HepG2 (cell line): ENCODE data around the gene POU6F1. TPM values are rescaled to one million over a fixed set of nuclear protein-coding genes. Genes with fewer than 3 reads are reported as not detected.

Experiments
- ATAC-seq: fragments of 200-7000 bp; cut with Tn5 transposase; 3 replicates; pipeline ENCODE4 v1.9.1; 2020; ENCODE audit warnings: mild to moderate bottlenecking, moderate library complexity
- BruUV-seq: library from RNA; stranded (reverse); fragments of 400-500 nt; replicated peaks from 2 replicates; lab custom pipeline; 2021; lab: Mats Ljungman, UMichigan
- CTCF ChIA-PET: fragments of 300-600 bp; formaldehyde crosslinking; extraction: SDS; loops from one replicate; lab custom pipeline; 2021; ENCODE audit warnings: low total read pairs, inconsistent platforms, low intra/inter-chr PET ratio; lab: Yijun Ruan, JAX
- POLR2A ChIA-PET: fragments of 350-600 bp; sonication (Branson Sonifier 250); formaldehyde crosslinking; loops from one replicate; lab custom pipeline; 2020; ENCODE audit warnings: antibody characterized with exemption, inconsistent platforms; lab: Yijun Ruan, JAX
- DNase-seq: peaks from one replicate; pipeline ENCODE4 v3.0.0-alpha.2; 2015; ENCODE audit warnings: low spot score
- FAIRE-seq: peaks from 3 replicates; lab custom pipeline; 2011; peaks lifted over from hg19 to GRCh38; lab: Jason Lieb, UNC
- H2AFZ ChIP-seq: one replicate; pipeline ENCODE4 v1.6.1; 2011; ENCODE audit warnings: low read length, inconsistent platforms
- H3K27ac ChIP-seq: fragments of 300-600 bp; 3 replicates; pipeline ENCODE4 v1.8.0; 2011; ENCODE audit warnings: mixed run types, mild to moderate bottlenecking, mixed read lengths, low read length, inconsistent platforms; ENCODE audit not compliant: insufficient read depth; ENCODE audit errors: extremely low read length
- H3K27me3 ChIP-seq, 2 experiments: fragments of 200-600 bp in 1 of 2; 2 replicates in 1 of 2; 3 replicates in 1 of 2; pipeline versions ENCODE4 v1.6.0 to v1.8.0; 2011; ENCODE audit warnings: low read length in 2 of 2, mild to moderate bottlenecking in 2 of 2, moderate library complexity in 2 of 2, inconsistent platforms in 1 of 2; ENCODE audit not compliant: insufficient read depth in 2 of 2, control insufficient read depth in 1 of 2
- H3K36me3 ChIP-seq, 2 experiments: fragments of 200-600 bp in 1 of 2; replicated peaks in 1 of 2; 2 replicates in 1 of 2; 3 replicates in 1 of 2; pipeline versions ENCODE4 v1.5.1 to v1.8.0; 2011; ENCODE audit warnings: low read length in 2 of 2, inconsistent platforms in 1 of 2; ENCODE audit not compliant: insufficient read depth in 2 of 2, control insufficient read depth in 1 of 2
- H3K4me1 ChIP-seq: 2 replicates; pipeline ENCODE4 v1.5.1; 2012; ENCODE audit warnings: low read length, inconsistent platforms; ENCODE audit not compliant: insufficient read depth
- H3K4me2 ChIP-seq: 2 replicates; pipeline ENCODE4 v1.6.0; 2011; ENCODE audit warnings: low read depth, low read length, inconsistent platforms
- H3K4me3 ChIP-seq, 3 experiments: fragments of 200-600 bp in 1 of 3; sonication (generic), shearing (Covaris generic) in 1 of 3; replicated peaks in 1 of 3; 2 replicates each; pipeline ENCODE4 v1.5.1; 2011 to 2016; ENCODE audit warnings: low read length in 3 of 3, inconsistent platforms in 2 of 3, low read depth in 2 of 3, mild to moderate bottlenecking in 2 of 3, control low read depth in 1 of 3, mixed read lengths in 1 of 3; ENCODE audit not compliant: insufficient read depth in 1 of 3
- H3K79me2 ChIP-seq: one replicate; pipeline ENCODE4 v1.6.1; 2011; ENCODE audit warnings: low read length, inconsistent platforms; ENCODE audit not compliant: insufficient read depth
- H3K9ac ChIP-seq: 2 replicates; pipeline ENCODE4 v1.6.0; 2011; ENCODE audit warnings: mild to moderate bottlenecking, low read depth, low read length, inconsistent platforms; ENCODE audit not compliant: insufficient read depth
- H3K9me3 ChIP-seq: 2 replicates; pipeline ENCODE4 v1.5.1; 2012; ENCODE audit warnings: mild to moderate bottlenecking, low read length
- H4K20me1 ChIP-seq: 2 replicates; pipeline ENCODE4 v1.6.0; 2011; ENCODE audit warnings: inconsistent platforms, mild to moderate bottlenecking, low read length, moderate library complexity; ENCODE audit not compliant: insufficient read depth
- EP300 ChIP-seq, 3 experiments: sonication (generic) in 1 of 3; formaldehyde crosslinking in 1 of 3; IDR thresholded peaks; 2 replicates each; pipeline versions ENCODE4 v1.5.1 to v1.6.1; 2011 to 2020; ENCODE audit warnings: low read depth in 2 of 3, low read length in 2 of 3, borderline replicate concordance in 1 of 3, improper control_type of control experiment in 1 of 3, mild to moderate bottlenecking in 1 of 3, missing genetic modification reagents in 1 of 3, moderate library complexity in 1 of 3
- FOXM1 ChIP-seq: sonication (generic); formaldehyde crosslinking; IDR thresholded peaks from 2 replicates; pipeline ENCODE4 v1.5.0; 2020; ENCODE audit warnings: missing genetic modification reagents
- NFE2L2 ChIP-seq: fragments of 150-350 bp; IDR thresholded peaks from 2 replicates; pipeline ENCODE4 v1.6.1; 2014; ENCODE audit warnings: low read length
- POLR2A ChIP-seq, 2 experiments: IDR thresholded peaks; 2 replicates each; pipeline ENCODE4 v1.6.1; 2011; ENCODE audit warnings: low read depth in 2 of 2, low read length in 2 of 2, mild to moderate bottlenecking in 1 of 2, moderate library complexity in 1 of 2; ENCODE audit not compliant: insufficient read depth in 1 of 2
- RBM22 ChIP-seq: fragments of 200-400 bp; formaldehyde crosslinking; optimal IDR thresholded peaks from 2 replicates; pipeline ENCODE3; 2017; ENCODE audit warnings: mild to moderate bottlenecking, low read length, moderate library complexity
- SALL1 ChIP-seq: sonication (generic); formaldehyde crosslinking; IDR thresholded peaks from 2 replicates; pipeline ENCODE4 v1.8.0; 2022; ENCODE audit warnings: mild to moderate bottlenecking, missing genetic modification reagents
- ZNF598 ChIP-seq: sonication (generic); formaldehyde crosslinking; IDR thresholded peaks from 2 replicates; pipeline ENCODE4 v1.5.1; 2020; ENCODE audit warnings: mild to moderate bottlenecking, missing genetic modification reagents, borderline replicate concordance
- ZNF75D ChIP-seq: sonication (generic); formaldehyde crosslinking; IDR thresholded peaks from 2 replicates; pipeline ENCODE4 v1.8.1; 2023; ENCODE audit warnings: missing genetic modification reagents, mild to moderate bottlenecking, borderline replicate concordance
- WGBS: methylation state at CpG from one replicate; pipeline ENCODE4 v1.1.6; 2017; ENCODE audit warnings: low lambda C conversion rate; 5-methylcytosine and 5-hydroxymethylcytosine counted together
- in situ Hi-C: cut with HindIII; loops from 2 replicates; pipeline ENCODE4 v1.10.0; 2017; ENCODE audit warnings: low pct_unique_long_range_greater_than_20kb; ENCODE audit not compliant: extremely low pct_ligation_motif_present
- intact Hi-C: fragments of 100-400 bp; cut with micrococcal nuclease; formaldehyde crosslinking; loops from one replicate; pipeline ENCODE4 v1.10.0; 2022; ENCODE audit not compliant: unreplicated experiment
- polyA plus RNA-seq, 8 experiments: library from polyadenylated mRNA; depleted of rRNA in 3 of 8; stranded (reverse) in 7 of 8; unstranded in 1 of 8; fragments of >200 nt; fragmentation: Illumina TruSeq in 4 of 8; extraction: Trizol in 4 of 8; gene quantifications; 2 replicates each; pipeline versions ENCODE4 v1.2.1 to v1.2.3, GENCODE V29; 2011 to 2016; ENCODE audit warnings: low read depth in 4 of 8, missing spikeins in 1 of 8, mixed read lengths in 1 of 8; ENCODE audit not compliant: insufficient read depth in 1 of 8
- total RNA-seq, 5 experiments: library from RNA; depleted of rRNA; stranded (reverse); fragments of >200 nt; fragmentation: Illumina TruSeq; extraction: Trizol; gene quantifications; 2 replicates each; pipeline ENCODE4 v1.2.3, GENCODE V29; 2016; ENCODE audit warnings: low read depth in 1 of 5
- TF ChIP-seq, protein P1 (sequence below): sonication (generic); formaldehyde crosslinking; IDR thresholded peaks from 2 replicates; pipeline ENCODE4 v1.5.0; 2020; ENCODE audit warnings: missing genetic modification reagents
- TF ChIP-seq, protein P2 (sequence below): IDR thresholded peaks from 2 replicates; pipeline ENCODE4 v1.6.1; 2018; ENCODE audit warnings: missing genetic modification reagents

The POU6F1 gene
- total and polyA plus RNA-seq, 2 of the 13 experiments (the other 11 are each of a cell fraction or from before 2014, with no cell fraction given) = 0.48 to 0.51 TPM

DNA sequence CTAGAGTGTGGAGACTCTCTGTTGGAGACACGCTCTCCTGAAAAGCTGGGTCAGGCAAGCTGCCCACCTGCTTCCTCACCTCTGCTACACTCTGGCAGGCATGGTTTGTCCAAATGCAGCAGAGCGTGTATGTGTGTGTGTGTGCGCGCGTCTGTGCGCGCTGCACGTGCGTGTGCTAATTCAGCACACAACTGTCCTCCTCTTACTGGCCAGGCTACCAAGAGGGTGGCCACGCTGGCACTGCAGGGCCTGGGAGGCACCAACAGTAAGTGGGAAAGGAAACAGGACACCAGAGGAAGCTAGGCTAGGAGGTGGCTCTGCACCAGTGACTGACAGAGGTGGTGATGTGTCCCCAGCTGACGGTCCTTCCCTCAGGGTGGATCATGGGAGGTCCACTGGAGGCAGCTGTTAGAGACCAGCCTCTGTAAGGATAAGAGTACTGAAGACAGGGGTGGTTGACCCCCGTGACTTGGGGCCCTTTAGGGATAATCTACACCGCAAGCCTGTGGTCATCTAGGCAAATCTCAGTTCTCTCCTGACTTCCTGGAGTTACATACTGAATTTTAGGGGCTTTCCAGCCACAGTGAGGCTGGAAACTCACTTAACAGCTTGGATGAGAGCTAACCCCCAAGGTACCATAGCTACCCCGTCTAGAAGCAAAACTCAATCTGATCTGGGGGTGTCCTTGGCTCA, 29.4 kb downstream of the POU6F1 start:
- TF ChIP-seq ZNF75D (CRISPR knock-in tag) = no peak
- TF ChIP-seq, protein P1, sequence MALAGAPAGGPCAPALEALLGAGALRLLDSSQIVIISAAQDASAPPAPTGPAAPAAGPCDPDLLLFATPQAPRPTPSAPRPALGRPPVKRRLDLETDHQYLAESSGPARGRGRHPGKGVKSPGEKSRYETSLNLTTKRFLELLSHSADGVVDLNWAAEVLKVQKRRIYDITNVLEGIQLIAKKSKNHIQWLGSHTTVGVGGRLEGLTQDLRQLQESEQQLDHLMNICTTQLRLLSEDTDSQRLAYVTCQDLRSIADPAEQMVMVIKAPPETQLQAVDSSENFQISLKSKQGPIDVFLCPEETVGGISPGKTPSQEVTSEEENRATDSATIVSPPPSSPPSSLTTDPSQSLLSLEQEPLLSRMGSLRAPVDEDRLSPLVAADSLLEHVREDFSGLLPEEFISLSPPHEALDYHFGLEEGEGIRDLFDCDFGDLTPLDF = no peak
- TF ChIP-seq FOXM1 (CRISPR knock-in tag) = no peak
- no peak for TF ChIP-seq NFE2L2
- TF ChIP-seq POLR2A (IDR thresholded peaks at IDR 0.05; ENCODE audit: insufficient read depth in 1 of 2, low read depth in 2 of 2, low read length in 2 of 2) = no peak
- no peak for TF ChIP-seq ZNF598
- TF ChIP-seq RBM22 = no peak
- no peak for TF ChIP-seq EP300 (IDR thresholded peaks at IDR 0.05; ENCODE audit: low read depth in 2 of 2, low read length in 2 of 2)
- no peak for TF ChIP-seq EP300 (CRISPR knock-in tag; IDR thresholded peaks at IDR 0.05; ENCODE audit: borderline replicate concordance)
- TF ChIP-seq SALL1 = no peak
- TF ChIP-seq, protein P2, sequence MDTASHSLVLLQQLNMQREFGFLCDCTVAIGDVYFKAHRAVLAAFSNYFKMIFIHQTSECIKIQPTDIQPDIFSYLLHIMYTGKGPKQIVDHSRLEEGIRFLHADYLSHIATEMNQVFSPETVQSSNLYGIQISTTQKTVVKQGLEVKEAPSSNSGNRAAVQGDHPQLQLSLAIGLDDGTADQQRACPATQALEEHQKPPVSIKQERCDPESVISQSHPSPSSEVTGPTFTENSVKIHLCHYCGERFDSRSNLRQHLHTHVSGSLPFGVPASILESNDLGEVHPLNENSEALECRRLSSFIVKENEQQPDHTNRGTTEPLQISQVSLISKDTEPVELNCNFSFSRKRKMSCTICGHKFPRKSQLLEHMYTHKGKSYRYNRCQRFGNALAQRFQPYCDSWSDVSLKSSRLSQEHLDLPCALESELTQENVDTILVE (CRISPR knock-in tag) = no peak
- Histone ChIP-seq H3K9me3 (no peaks in the 10 kb centered on the region), H4K20me1 (no peaks in the 10 kb centered on the region), H3K4me2 (peak overlapping the region; percentile 2; the same call in 1 of the 2 replicates), H3K9ac (no peak overlapping the region), H2AFZ (no peak overlapping the region), H3K27me3 (peaks cover 0 to 14% of the 10 kb centered on the region in 2 experiments; a peak in 2 of 5 replicates), H3K4me3 (no peak overlapping the region), H3K79me2 (no peaks in the 10 kb centered on the region), H3K27ac (no peak overlapping the region), H3K36me3 (no peaks in the 10 kb centered on the region), H3K4me1 (peaks cover 48% of the 10 kb centered on the region)
- WGBS = 65% methylated on average over 11 of the region's 14 CpGs
- CTCF ChIA-PET = no interaction called here
- no peak for FAIRE-seq
- BruUV-seq = no TSS peak
- POLR2A ChIA-PET = no interaction called here
- intact Hi-C loops (no loop called here), in situ Hi-C loops (no loop called here)
- ATAC-seq = peak; percentile 35
- DNase-seq = no peak
